ENCODE results near the gene MDFIC.

DNA sequence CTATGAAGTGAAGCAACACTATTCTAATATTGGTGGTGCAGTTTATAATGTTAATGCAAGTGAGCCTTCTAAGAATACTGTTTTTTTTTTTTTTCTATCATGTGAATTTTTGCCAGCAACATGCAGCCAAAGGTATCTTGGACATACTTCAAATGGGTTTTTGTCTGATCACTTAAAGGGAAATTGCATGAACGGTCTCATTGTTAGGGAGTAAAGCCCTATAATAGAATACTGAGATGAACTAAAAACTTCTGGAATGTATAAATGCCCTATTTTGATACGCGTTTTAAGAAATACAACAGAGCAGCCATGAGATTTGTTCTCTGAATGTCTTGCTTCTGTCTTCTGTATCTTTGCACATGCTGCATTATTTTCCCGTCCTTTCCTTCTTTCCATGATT is 10.5 kb upstream of the MDFIC start:
- TF ChIP-seq, protein P1, sequence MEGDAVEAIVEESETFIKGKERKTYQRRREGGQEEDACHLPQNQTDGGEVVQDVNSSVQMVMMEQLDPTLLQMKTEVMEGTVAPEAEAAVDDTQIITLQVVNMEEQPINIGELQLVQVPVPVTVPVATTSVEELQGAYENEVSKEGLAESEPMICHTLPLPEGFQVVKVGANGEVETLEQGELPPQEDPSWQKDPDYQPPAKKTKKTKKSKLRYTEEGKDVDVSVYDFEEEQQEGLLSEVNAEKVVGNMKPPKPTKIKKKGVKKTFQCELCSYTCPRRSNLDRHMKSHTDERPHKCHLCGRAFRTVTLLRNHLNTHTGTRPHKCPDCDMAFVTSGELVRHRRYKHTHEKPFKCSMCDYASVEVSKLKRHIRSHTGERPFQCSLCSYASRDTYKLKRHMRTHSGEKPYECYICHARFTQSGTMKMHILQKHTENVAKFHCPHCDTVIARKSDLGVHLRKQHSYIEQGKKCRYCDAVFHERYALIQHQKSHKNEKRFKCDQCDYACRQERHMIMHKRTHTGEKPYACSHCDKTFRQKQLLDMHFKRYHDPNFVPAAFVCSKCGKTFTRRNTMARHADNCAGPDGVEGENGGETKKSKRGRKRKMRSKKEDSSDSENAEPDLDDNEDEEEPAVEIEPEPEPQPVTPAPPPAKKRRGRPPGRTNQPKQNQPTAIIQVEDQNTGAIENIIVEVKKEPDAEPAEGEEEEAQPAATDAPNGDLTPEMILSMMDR (IDR thresholded peaks at IDR 0.05 in 8 of 11, conservative IDR thresholded peaks at IDR 0.05 in 3 of 11): no peak
- TF ChIP-seq POLR2AphosphoS5 (IDR thresholded peaks at IDR 0.05): no peak
- TF ChIP-seq POLR2A (IDR thresholded peaks at IDR 0.05): no peak
